22Rv1 (cell line): ENCODE measurements around the gene NODAL.

Experiments
- ZFX ChIP-seq: fragments of 450-650 bp; IDR thresholded peaks from 2 replicates; pipeline ENCODE4 v1.6.1; 2017; ENCODE audit warnings: antibody characterized with exemption, borderline replicate concordance
- TF ChIP-seq, protein P1 (sequence below): fragments of 450-650 bp; IDR thresholded peaks from 2 replicates; pipeline ENCODE4 v1.5.1; 2017; ENCODE audit warnings: mild to moderate bottlenecking

DNA sequence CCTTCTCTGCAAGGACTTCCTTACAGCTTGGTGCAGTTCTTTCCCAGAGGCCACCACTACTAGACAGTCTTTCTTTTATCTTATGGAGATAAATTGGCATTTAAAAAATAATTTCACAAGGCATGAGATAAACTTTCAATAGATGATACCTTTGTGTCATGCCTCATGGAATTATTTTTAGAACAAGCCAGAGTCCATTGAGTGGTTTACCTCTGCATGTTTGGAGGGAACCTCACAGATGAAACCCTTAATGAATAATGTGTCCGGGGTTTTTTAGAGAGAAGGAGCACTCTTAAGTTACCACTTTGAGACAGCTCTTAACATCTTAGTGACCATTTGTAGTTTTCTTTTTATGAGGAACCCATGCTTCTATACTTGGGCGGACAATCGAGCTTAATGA is 17.2 kb downstream of the NODAL start:
- TF ChIP-seq, protein P1, sequence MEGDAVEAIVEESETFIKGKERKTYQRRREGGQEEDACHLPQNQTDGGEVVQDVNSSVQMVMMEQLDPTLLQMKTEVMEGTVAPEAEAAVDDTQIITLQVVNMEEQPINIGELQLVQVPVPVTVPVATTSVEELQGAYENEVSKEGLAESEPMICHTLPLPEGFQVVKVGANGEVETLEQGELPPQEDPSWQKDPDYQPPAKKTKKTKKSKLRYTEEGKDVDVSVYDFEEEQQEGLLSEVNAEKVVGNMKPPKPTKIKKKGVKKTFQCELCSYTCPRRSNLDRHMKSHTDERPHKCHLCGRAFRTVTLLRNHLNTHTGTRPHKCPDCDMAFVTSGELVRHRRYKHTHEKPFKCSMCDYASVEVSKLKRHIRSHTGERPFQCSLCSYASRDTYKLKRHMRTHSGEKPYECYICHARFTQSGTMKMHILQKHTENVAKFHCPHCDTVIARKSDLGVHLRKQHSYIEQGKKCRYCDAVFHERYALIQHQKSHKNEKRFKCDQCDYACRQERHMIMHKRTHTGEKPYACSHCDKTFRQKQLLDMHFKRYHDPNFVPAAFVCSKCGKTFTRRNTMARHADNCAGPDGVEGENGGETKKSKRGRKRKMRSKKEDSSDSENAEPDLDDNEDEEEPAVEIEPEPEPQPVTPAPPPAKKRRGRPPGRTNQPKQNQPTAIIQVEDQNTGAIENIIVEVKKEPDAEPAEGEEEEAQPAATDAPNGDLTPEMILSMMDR: no peak
- no peak for TF ChIP-seq ZFX
